Measurements from ENCODE around the gene PLOD2.

Gene PLOD2

DNA sequence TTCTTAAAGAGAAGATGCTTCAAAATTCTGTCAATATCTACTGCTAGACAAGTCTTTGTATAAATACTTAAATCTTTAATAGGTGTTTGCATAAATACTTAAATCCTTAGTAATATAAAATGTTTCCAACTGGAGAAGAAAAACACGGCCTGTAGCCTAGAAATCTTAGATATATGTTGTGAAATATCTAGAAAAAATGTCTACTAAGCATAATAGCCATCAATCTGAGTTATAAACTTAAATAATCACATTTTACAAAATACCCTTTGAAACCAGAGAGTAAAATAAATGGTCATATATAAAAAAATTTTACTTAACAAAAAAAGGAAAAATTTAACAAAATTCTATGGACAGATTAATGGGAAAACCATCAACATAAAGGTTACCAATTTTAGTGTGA, 73.9 kb downstream of the PLOD2 start:
- DNase-seq: no peak
- no peak for TF ChIP-seq GATA1 (IDR thresholded peaks at IDR 0.05; ENCODE audit: low read depth, low read length)
- no peak for TF ChIP-seq POLR2A (IDR thresholded peaks at IDR 0.05; ENCODE audit: low read length)

DNA sequence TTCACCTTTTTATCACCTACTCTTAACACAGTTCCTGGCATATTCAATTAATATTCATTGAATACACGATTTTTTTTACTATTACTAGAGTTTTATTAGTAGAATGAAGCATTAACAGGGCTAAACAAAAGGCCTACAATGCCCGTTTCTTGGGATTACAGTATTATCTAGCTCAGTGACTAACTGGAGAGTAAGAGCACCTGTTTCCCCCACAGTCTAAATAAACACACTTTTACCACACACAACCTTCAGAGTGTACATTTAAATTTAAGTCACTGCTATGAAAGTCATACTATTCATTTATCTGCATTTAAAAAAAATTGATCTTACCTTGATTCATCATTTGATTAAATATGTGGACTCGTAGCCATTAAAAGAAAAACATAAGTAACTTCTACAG, 74.8 kb downstream of the PLOD2 start:
- no peak for TF ChIP-seq POLR2A (IDR thresholded peaks at IDR 0.05; ENCODE audit: low read length)
- TF ChIP-seq GATA1 (IDR thresholded peaks at IDR 0.05; ENCODE audit: low read depth, low read length): no peak
- no peak for DNase-seq

DNA sequence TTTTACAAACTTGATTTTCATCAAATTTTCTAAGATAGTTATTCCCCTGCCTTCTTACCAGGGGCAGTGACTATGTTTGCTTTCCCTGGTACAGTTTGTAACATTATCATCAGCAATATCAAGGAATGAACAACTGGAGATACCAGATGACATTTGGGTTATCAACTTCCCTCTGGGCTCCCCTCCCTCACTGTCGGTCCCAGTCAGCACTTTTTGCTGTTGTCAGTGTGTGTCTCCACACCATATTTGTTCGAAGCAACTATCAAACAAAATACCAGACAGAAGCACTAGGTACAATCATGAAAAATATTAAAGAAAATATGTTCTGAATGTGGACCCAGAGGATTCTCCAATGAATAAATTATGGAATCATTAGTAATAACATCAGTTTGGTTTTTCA, 75.3 kb downstream of the PLOD2 start:
- DNase-seq: no peak
- no peak for TF ChIP-seq GATA1 (IDR thresholded peaks at IDR 0.05; ENCODE audit: low read depth, low read length)
- TF ChIP-seq POLR2A (IDR thresholded peaks at IDR 0.05; ENCODE audit: low read length): no peak

DNA sequence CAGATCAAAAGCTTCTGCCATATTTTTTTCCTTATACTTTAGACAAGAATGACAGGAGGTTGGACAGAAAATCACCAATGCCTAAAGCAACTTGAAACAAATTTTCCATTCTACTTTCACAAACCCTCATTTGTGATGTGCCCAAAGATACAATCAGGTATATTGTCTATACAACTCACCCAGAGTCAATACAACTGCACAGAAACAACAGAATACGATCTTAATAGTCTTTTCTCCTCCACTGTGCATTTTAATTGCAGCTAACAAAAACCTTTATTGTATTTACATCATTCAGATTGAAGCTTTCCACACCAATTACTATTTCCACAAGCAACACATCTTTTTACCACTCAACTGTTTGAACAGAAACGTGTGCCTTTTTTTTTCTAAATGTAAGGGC, 80.4 kb downstream of the PLOD2 start:
- DNase-seq: no peak
- TF ChIP-seq POLR2A (IDR thresholded peaks at IDR 0.05; ENCODE audit: low read length) (no peak), GATA1 (IDR thresholded peaks at IDR 0.05; ENCODE audit: low read depth, low read length) (no peak)

DNA sequence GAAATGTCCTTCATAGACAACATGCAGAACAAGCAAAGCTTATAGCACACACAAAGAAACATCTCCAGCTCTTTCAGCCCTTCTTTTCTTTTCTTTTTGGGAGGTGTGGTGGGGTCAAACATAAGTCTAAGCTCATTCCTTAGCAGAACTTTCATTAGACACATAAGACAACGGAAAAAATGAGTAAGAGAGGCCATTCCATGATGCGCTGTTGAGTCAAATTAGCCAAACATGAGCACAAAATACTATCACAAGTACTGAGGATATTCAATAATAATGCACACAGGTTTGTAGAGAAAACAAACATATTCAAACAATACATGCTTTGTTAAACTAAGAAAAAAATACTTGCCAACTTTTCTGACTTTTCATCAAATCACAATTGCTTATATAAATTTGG, 83.0 kb downstream of the PLOD2 start:
- TF ChIP-seq POLR2A (IDR thresholded peaks at IDR 0.05; ENCODE audit: low read length): no peak
- no peak for TF ChIP-seq GATA1 (IDR thresholded peaks at IDR 0.05; ENCODE audit: low read depth, low read length)
- no peak for DNase-seq

DNA sequence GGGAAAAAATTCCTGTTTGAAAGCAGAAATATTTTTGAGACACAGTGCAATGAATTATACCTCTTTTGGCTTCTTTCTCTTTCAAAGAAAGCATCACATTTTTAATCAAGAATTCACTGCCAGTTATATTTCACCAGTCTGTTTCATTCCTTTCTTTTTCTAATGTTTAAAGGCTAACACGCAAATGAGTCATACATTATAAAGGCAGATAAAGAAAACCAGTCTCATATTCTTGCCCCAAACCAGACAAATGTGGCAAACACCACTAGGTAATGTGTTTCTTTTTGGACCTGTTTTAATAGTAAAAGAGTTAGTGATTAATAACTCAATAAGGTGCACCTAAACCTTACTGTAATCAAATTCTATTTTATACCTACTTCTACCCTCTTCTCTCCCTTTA, 83.8 kb downstream of the PLOD2 start:
- no peak for DNase-seq
- TF ChIP-seq POLR2A (IDR thresholded peaks at IDR 0.05; ENCODE audit: low read length) (no peak), GATA1 (IDR thresholded peaks at IDR 0.05; ENCODE audit: low read depth, low read length) (no peak)

DNA sequence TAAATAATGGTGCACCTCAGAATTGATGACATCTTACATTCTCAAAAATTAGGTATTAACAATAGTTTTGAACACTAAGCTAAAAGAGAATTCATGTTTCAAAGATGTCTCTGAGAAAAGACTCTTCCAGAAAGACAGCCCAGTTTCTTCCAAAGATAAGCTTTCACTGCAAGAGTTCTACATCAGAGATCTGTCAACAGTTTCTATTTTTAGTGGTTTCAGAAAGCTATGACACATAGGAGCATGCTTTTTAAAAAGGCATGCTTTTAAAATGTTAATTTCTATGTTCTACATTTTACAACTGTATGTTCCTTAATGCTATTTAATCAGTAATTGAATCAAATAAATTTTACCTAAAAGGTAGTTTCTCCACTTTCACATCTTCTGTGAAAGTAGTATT, 88.2 kb downstream of the PLOD2 start:
- TF ChIP-seq GATA1 (IDR thresholded peaks at IDR 0.05; ENCODE audit: low read depth, low read length) (no peak), POLR2A (IDR thresholded peaks at IDR 0.05; ENCODE audit: low read length) (no peak)
- no peak for DNase-seq

DNA sequence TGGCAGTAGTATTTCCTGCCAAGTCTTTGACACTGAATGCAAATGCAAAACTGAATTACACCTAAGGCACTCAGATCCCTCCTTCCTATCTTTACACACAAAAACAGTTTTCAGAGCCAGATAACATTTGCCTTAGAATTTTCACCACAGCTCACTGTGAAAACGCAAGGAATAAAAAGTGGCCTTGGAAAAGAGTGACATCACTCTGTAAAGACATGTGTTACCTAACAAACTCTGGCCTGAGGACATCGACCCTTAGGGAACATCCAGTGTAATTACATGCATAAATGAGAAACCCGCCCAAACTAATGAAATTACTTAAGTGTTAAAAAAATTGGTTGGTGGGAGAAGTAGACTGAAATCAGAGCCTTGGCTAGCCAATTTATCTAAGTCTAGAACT, 88.9 kb downstream of the PLOD2 start:
- DNase-seq: no peak
- TF ChIP-seq GATA1 (IDR thresholded peaks at IDR 0.05; ENCODE audit: low read depth, low read length): no peak
- TF ChIP-seq POLR2A (IDR thresholded peaks at IDR 0.05; ENCODE audit: low read length): no peak

DNA sequence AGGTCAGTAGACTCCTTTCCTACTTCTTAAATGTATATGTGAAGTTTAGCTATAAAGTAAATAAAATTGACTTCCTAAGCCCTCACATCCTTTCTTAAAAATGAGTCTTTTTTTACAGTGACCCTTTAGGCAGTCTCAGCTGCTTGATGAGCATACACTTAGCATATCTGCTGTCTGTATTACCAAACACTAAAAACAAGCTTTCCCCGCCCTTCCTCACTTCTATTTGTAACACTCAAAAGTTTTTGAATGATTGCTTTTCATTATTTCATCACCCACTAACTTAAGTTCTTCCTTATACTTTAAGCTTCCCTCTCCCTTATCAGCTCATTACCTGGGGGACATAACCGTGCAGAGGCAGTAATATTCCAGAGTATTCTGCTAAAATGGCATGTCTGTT, 89.4 kb downstream of the PLOD2 start:
- no peak for DNase-seq
- TF ChIP-seq GATA1 (IDR thresholded peaks at IDR 0.05; ENCODE audit: low read depth, low read length) (no peak), POLR2A (IDR thresholded peaks at IDR 0.05; ENCODE audit: low read length) (no peak)

DNA sequence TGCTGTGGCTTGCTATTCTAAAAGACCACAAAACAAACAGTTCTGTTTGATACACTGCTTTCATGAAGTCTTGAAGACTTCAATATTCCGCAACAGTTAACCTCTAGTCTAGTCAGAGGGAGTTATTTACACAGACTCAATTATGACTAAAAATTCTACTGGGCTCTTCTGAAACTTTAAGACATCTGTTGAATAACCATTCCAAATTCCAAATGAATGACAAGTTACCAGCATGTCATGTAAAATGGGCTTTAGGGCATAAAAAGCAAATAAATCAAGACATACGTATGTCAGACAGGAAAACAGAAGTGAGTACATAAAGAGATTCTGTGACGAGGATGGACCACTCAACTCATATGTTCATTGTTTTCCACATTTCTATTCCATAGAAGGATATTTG, 93.9 kb downstream of the PLOD2 start:
- DNase-seq: no peak
- no peak for TF ChIP-seq GATA1 (IDR thresholded peaks at IDR 0.05; ENCODE audit: low read depth, low read length)
- no peak for TF ChIP-seq POLR2A (IDR thresholded peaks at IDR 0.05; ENCODE audit: low read length)

DNA sequence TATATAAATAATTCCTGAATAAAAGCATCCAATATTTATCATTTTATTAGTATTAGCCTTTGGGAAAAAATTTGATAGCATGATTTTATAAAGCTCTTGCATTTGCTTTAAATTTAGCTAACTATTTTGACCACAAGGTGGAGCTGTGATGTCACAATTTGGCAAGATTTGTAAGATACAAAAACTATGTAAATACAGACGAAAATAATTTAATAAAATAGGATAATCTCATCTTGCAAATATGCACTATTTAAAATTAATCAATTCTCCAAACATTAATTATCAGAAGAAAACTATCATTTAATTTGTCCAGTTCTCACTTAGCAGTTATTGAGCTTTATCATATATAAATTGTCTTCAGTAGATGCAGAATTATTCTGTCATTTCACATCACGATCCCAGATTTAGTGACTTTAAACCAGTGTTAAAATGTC, 95.4 kb downstream of the PLOD2 start:
- no peak for TF ChIP-seq GATA1 (IDR thresholded peaks at IDR 0.05; ENCODE audit: low read depth, low read length)
- peak; percentile 50 to 78 for DNase-seq

DNA sequence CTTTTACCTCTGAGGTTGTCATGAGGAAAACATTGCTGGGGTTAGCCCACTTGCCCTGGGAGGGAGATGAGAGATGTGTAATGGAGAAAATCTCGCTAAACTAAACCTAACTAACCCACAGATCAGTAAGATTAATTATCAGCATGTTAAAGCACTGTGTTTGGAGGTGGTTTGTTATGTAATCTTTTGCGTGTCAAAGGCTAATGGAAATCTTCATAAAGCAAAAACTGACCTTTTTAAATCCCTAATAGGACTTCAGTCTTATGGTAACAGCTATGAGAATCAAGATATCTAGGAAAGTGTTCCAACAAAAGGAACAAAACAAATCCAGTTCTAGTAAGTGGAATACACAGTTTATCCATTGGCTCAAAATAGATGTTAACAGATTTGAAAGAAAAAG, 102.7 kb downstream of the PLOD2 start:
- TF ChIP-seq POLR2A (IDR thresholded peaks at IDR 0.05; ENCODE audit: low read length) (no peak), GATA1 (IDR thresholded peaks at IDR 0.05; ENCODE audit: low read depth, low read length) (no peak)
- no peak for DNase-seq

DNA sequence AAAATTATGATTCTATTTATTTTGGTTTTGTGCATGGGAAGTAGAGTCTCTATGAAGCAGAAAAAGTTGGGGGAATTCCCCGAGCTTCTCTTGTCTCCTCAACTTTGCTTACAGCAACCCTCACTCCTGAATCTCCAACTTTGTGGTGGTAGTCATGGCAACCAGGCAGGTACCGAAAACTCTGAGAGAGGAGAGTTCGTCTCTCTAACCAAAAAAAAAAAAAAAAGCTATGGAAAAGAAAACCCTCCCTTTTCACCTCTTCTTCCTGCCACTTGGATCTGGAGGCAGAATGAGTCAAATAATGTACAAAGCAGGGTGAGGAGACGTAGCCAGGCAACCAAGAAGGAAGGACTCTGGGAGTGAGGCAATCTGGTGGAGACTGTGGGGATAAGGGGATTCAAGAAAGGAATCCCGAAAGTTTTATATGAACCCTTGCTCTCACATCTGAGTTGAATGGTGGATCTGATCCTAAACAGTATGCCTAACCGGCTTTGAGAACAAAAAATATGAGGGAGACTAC, 108.1 kb downstream of the PLOD2 start:
- no peak for DNase-seq
- TF ChIP-seq GATA1 (IDR thresholded peaks at IDR 0.05; ENCODE audit: low read depth, low read length): no peak
- no peak for TF ChIP-seq POLR2A (IDR thresholded peaks at IDR 0.05; ENCODE audit: low read length)

DNA sequence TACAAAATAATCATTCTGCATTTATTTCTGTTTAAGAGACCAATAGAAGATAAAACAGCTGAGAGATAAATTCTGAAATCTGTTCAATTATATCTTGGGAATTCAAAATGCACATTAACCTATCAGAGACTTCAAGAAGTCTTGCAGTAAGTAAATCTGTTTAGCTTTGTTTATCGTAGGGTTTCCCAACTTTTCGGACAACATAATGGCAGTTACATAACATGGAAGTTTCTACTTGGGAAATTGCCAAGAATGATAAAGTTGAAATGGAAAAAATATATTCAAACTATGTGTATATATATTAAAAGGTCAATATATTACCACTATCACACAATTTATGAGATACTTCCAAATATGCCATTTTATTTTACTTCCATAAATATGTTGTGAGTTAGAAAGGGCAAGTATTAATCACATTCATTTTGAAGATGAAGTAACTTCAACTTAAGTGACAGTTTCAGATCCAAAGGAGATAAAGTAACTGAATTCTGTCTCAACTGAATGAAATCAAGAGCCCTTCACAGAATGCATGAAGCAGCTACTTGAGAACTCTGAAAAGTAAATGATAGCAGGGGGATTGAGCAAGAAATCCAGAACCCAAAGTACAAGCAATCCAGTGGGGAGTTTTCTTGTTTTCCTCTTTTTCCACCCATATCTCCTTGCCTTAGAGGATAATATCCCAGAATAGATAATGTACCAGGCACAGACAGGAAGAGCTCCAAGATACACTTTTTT, 108.8 kb downstream of the PLOD2 start:
- DNase-seq: no peak
- no peak for TF ChIP-seq GATA1 (IDR thresholded peaks at IDR 0.05; ENCODE audit: low read depth, low read length)
- no peak for TF ChIP-seq POLR2A (IDR thresholded peaks at IDR 0.05; ENCODE audit: low read length)

DNA sequence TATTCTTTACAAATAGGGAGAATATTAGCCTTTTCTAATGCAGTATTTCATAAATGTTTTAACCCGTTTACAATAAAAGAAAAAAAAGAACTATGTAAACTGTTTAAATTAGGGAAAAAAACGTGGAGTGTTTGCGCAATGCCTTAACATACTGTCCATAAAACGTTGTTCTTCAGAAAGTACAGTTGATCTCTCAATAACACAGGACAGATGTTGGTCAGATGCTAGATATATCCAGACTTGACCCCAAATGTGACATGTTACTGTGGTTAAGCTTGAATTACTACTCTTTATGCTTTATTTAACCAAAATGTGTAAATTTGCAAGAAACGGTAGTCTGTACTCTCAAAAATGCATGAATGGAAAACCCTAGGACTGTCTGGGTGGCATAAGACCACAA, 110.3 kb downstream of the PLOD2 start:
- DNase-seq: no peak
- TF ChIP-seq GATA1 (IDR thresholded peaks at IDR 0.05; ENCODE audit: low read depth, low read length): no peak
- no peak for TF ChIP-seq POLR2A (IDR thresholded peaks at IDR 0.05; ENCODE audit: low read length)

Data from erythroblast (primary cell).